GM10248 (cell line): ENCODE results near the gene NKD2.

Experiments used
- CTCF ChIA-PET: fragments of 300-600 bp; sonication (Branson Sonifier 250); formaldehyde crosslinking; extraction: SDS; loops from one replicate; lab custom pipeline; 2021; ENCODE audit warnings: antibody characterized with exemption; lab: Yijun Ruan, JAX
- POLR2A ChIA-PET: fragments of 350-650 bp; sonication (Branson Sonifier 250); formaldehyde crosslinking; extraction: SDS; loops from one replicate; lab custom pipeline; 2020; ENCODE audit warnings: antibody characterized with exemption; lab: Yijun Ruan, JAX
- DNase-seq: peaks from one replicate; pipeline ENCODE4 v3.0.0; 2012; ENCODE audit errors: extremely low spot score
- TF ChIP-seq, protein P1 (sequence below): IDR thresholded peaks from 2 replicates; pipeline ENCODE4 v1.5.1; 2012; ENCODE audit warnings: mild to moderate bottlenecking, low read depth; ENCODE audit errors: extremely low read depth, missing control alignments, control extremely low read depth

NKD2 gene

DNA sequence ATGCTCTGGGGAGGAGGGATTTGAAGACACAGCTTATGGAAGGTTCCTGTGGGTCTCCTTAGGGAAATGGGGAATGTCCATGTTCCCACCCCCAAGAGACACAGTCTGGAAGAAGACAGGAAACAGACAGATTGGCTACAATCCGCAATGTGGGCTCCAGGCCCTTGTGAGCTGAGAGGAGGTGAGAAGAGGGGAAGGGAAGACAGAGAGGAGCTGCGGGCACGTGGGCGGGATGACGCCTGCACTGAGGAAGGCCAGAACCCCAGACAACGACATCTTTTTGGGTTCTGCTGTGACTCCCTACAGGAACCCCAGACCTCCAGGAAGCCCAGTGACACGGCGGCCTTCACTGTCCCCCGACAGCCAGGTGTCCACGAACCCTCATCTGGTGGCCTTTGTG lies 29.9 kb upstream of the NKD2 start:
- TF ChIP-seq, protein P1, sequence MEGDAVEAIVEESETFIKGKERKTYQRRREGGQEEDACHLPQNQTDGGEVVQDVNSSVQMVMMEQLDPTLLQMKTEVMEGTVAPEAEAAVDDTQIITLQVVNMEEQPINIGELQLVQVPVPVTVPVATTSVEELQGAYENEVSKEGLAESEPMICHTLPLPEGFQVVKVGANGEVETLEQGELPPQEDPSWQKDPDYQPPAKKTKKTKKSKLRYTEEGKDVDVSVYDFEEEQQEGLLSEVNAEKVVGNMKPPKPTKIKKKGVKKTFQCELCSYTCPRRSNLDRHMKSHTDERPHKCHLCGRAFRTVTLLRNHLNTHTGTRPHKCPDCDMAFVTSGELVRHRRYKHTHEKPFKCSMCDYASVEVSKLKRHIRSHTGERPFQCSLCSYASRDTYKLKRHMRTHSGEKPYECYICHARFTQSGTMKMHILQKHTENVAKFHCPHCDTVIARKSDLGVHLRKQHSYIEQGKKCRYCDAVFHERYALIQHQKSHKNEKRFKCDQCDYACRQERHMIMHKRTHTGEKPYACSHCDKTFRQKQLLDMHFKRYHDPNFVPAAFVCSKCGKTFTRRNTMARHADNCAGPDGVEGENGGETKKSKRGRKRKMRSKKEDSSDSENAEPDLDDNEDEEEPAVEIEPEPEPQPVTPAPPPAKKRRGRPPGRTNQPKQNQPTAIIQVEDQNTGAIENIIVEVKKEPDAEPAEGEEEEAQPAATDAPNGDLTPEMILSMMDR, result no peak
- no peak for DNase-seq
- ChIA-PET CTCF (no interaction called here), POLR2A (no interaction called here)

DNA sequence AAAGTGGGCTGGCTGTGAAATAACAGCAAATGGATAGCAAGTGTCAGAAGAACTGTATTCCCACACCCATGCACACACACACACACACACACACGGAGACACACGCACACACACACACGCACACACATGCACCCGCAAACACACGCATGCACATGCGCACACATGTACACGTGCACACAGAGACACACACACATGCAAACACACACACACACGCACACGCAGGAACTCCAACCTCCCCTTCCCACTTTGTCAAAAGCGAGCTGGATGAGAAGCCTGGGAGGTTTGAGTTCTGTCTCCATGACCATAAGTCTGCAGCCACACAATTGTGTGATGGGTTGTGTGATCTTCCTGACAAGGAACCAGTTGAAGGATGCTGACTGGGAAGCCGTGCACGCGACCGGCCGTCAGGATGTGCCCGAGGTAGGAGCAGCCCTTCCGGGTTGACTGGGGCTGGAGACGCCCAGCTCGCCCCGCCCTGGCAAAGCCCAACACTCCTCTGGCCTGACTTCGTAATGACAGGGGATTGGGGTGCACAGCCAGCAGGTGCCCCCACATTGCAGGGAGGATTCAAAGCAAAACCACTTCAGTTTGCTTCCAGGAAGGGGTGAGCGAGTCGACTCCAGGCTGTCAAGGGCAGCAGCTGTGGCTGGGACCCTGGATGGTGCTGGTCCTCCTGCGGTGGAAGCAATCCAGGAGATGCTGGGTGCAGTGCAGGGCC lies 29.3 kb upstream of the NKD2 start:
- TF ChIP-seq, protein P1, result no peak
- CTCF ChIA-PET, result no interaction called here

DNA sequence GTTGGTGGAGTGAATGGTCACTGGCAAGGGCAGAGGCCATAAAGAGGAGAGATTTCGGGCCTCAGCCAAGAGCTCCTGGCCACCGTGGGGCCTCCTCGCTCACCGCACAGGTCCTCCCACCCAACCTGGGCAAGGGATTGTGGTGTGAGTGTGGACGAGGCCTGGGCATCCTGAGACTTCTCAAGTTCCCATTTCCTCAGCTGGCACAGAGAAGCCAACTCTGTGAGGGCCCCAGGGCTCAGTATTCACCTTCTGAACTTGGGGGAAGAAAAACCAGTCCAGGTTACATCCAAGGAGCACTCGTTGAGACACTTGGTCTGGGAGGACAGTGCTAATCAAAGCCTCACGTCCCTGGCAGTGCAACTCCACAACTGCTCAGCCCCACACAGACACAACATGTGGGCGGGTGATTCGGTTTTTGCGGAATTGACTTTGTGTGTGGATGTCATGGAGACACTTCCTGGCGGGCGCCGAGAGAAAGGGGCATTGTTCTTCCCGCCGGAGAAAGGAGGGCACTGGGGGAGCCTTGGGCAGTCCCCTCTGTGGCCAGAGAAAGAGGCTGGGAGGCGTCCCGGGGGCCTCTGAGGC lies 28.5 kb upstream of the NKD2 start:
- ChIA-PET POLR2A (no interaction called here), CTCF (interaction anchor here (1.3 kb wide), 1 partner anchor 10 kb away, joined by 3 read pairs; no protein-coding TSS in a partner anchor)
- TF ChIP-seq, protein P1, result no peak
- DNase-seq, result no peak

More for the DNA sequence above, 29.3 kb upstream of the NKD2 start:
- no peak for DNase-seq
- POLR2A ChIA-PET, result no interaction called here

DNA sequence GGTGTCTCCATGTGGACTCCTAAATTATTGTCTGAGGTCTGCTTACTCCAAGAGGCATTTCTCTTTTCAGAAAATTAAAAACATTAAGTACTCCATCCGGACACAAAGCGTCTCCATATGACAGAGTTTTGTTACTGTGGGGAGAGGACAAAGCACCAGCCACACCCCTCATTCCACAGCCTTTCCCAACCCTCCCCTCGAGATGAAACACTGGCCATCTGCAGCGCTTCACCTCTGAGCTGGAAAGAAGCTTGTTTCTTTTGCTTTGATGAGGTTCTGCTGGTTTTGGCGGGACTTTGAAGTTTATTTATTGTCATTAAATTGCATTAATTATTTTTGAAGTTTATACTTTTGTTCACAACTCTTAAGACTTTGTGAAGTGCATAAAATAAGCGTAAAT lies 27.6 kb upstream of the NKD2 start:
- POLR2A ChIA-PET, result no interaction called here
- TF ChIP-seq, protein P1, result no peak
- CTCF ChIA-PET, result interaction anchor here (1.3 to 2.0 kb wide), 2 partner anchors 9 to 15 kb away, joined by 3 to 5 read pairs; no protein-coding TSS in a partner anchor
- no peak for DNase-seq

DNA sequence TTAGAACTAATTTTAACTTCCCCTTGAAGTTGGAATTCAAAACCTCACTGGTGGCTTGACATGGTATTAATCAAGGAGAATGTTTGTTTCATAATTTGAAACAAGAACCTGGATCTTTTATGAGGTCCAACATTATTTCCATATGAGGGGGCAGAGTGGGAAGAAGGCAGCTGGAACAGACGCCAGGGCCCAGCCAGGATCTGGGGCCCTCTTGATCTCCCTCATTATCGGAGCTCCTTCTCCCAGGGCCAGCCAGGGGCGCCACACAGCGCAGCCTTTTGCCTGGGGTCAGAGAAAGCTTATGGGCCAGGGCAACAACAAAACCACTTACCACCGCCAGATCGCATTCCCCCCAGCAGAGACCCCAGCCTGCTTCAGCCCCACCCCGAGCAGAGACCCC lies 27.1 kb upstream of the NKD2 start:
- TF ChIP-seq, protein P1, result no peak
- DNase-seq, result no peak
- CTCF ChIA-PET, result interaction anchor here (1.3 to 2.0 kb wide), 2 partner anchors 9 to 14 kb away, joined by 3 to 5 read pairs; no protein-coding TSS in a partner anchor
- POLR2A ChIA-PET, result no interaction called here

DNA sequence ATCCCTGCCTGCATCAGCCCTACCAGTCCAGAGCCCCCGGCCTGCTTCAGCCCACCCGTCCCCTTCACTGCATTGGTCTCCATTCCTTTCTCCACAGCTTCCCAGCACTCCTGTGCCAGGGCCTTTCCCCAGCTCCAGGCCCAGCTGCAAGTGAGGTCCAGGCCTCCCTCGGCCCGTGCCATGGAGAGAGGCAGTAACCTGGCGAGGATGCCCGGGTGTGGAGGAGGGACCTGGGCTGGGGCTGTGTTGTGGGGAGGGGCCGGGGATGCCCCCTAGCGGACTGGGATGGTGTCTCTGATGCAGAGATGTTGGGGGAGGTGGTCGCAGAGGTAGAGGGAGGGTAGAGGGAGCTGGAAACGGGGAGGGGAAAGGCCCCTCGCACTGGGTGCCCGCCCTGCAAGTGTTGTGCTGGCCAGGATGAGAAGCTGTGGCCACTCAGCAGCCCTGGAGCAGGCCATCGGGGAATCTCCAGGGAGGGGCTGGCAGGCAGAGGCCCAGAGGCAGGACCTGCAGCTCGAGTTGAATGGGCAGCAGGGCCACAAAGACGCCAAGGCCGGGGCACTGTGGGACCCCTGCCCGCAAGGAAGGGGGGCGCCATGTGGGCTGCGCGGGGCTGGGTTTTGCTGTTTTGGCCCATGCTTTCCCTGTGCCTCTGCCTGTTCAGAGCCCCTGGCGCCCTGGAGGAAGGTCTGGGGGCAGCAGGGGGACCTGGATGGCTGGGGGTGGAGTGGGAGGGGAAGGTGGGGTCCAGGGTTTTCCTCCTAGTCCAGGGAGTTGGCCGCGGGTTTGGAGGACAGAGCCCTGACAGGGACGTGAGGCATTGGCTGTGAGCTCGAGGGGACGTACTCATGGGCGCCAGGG lies 26.0 kb upstream of the NKD2 start:
- CTCF ChIA-PET, result interaction anchor here (2.0 kb wide), 1 partner anchor 13 kb away, joined by 5 read pairs; no protein-coding TSS in a partner anchor
- DNase-seq, result no peak
- TF ChIP-seq, protein P1, result no peak
- POLR2A ChIA-PET, result no interaction called here
